Fibroblast of skin of right quadriceps (primary cell): ENCODE measurements around the gene ITPR2.
A peak's percentile ranks its signal among the peaks of the same experiment; 100 is the strongest.

ENCODE experiments used
- DNase-seq: peaks from one replicate; pipeline ENCODE4 v3.0.0-alpha.2; 2013

ITPR2 gene

DNA sequence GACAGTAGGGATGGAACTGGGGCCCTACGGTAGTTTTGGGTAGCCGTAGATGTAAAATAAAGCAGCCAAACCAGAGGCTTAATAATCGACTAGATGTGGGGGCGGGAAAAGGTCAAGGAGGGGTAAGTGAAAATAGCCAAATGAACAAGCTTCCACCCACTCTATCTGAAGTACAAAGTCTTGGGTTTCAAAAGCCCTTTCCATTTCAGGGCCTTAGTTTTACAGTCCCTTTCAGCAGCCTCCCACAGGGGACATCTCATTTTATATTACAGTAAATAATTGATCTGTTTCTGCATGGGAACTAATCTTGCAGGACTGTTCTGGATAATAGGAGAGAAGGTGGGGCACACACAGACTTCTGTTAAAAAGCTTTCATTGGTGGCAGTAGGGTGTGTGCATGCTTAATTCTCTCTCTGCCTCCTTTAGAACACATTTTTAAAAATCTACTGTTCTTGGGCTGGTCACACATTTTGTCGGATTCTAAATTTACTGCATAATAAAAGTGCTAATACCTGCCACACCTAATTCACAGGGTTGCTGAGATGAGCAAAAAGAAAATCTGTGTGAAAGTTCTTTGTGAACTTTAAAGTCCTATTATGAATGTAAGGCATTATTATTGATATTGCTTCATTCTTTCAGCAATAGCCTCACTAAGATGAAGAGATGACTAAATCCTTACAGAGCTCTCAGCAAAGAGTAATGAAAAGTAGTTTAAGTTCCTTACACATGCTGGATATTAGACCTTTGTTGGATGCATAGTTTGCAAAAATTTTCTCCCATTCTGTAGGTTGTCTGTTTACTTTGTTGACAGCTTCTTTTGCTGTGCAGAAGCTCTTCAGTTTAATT is 104.6 kb downstream of the ITPR2 start:
- no peak for DNase-seq

DNA sequence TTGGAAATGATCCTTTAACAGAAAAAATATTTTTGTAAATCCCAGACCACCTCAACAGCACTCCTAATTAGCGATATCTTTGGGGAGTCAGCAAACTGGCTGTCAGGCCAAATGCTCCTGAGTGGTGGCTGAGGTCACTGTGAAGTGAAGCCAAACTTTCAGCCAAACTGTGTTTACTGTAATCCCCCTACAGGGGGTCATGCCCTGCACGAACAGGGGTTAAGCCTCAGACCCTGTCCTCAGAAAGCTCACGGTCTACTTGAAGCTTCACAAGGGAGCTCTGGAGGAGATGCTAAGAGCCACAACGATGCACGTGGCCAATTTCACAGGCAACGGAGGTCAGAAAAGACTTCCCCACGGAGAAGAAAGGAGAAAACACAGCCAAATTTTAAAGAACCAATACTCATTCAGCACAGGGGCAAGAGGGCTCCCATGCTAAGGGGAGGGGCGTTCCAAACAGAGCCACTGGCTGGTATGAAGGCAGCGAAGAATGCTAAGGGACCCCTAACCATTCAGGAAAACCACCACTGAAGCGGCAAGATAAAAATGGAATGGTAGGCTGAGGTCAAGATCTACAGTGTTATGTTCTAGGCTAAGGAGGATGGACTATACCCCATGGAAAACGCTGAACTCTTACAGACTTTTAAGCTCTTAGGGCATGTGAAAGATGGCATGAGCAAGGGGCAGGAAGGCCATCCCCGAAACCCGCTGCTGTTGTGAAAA is 105.4 kb downstream of the ITPR2 start:
- DNase-seq: no peak

DNA sequence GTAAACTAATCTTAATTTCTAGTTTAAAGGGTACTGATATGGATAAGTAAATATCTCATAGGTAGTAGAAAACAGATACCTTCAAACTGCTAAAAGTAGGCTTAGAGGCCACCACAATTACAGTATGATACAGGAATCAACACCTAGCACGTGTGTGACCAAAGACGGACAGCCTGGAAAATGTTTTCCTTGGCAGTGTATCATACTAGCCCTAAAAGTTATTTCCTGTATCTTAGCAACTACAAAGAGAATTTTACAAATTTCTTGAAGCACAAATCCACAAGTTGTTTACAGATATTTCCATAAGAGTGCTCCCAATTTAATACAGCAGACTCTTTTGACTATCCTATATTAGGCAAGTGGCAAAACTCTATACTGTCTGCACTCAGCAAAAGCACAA is 106.0 kb downstream of the ITPR2 start:
- DNase-seq: no peak

DNA sequence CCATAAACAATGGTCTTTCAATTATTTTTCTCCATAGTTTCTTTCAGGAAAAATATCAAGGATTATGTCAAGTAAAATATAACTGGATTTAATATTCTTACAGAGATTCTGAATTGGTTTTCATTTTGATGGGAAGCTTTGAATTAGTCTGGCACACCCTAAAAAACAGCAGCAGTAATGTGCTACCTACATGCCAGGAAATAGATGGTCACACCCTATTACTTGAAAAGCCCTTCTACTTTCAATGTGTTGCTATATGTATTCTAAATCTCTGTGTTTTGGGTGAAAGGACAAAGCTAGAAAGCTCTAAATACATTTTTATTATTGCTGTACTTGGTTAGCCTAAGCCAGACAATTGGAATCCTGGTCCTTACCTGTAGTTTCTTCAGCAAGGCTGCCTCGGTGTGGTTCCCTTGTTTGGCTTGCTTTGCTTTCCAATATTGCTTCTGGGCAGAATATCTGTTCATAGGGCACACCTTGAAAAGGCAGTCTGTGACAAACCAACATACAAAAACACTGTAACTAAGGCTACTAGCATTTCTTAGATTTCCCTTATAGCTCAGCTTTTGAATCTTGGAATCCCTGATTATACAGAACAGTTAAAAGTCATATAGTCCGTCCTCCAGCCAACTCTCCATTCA is 107.6 kb downstream of the ITPR2 start:
- no peak for DNase-seq

DNA sequence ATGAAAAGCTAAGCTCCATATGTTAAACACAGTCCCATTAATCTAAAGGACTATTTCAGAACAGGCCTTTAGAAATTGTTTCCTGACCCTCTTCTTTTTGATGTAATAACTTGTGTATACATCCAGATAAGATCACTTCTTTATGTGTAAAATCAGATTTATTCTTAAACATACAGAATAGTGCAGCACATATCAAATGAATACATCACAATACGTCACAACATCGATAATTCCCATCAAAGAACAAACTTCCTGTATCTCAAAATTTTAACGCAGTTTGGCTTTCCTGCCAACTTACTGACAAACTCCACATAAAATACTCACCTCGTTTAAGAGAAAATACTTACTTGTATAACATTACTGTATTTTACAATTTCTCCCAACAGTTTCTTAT is 108.7 kb downstream of the ITPR2 start:
- DNase-seq: no peak

DNA sequence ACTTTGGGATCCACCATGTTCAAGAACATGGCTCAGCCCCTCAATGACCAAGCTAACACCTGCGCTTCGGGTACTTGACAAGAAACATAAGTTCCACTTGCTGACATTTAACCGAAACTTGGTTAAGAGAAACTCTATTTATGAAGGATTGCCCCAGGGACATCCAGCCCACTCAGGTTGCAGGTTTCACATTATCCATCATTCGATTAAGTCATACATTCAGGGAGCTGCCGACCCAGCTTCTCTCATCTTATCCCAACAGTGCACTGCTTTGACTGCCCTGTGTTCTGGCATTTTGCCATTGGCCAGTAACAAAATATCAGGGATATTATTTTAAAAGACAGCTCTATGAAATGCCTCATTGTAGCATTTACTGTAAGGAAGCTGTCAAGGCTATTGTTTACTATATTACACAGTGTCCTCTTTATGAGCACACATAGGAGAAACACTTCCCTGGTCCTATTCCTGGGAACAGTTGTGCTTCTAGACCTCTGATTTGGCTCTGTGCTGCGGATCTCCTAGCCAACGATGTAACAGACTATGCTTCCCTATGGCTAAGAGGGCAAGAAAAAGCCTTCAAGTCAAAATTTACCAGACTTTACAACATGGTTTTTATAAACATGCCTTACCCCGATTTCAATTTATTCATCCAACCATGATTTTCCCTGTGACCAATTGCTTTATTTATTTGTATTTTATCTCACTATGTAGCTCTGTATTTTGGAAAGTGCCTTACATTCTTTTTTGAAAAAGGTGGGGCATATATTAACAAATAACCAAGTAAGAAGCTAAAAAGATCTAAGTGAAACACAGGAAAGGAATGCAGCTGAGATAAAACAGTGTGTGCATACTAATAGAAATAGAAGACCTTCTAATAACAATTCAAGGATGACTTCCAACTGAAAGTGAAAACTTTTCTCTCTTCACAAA is 109.3 kb downstream of the ITPR2 start:
- peak; percentile 46 for DNase-seq

DNA sequence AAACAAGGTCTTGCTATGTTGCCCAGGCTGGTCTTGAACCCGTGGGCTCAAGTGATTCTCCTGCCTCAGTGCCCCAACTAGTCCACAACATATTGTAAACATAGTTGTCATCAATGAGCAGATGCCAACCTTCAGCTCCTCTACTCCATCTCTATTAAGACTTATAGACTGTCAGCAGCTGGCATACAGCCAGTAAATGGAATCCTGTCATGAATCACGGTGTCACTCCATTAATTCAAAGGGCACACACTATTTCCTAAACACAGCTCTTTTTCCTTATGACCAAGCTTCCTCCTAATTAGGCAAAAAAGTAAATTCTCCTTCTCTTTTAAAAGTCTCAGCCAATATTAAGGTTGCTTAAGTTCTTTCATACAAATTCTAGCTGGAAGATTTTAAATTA is 111.2 kb downstream of the ITPR2 start:
- DNase-seq: peak; percentile 15

DNA sequence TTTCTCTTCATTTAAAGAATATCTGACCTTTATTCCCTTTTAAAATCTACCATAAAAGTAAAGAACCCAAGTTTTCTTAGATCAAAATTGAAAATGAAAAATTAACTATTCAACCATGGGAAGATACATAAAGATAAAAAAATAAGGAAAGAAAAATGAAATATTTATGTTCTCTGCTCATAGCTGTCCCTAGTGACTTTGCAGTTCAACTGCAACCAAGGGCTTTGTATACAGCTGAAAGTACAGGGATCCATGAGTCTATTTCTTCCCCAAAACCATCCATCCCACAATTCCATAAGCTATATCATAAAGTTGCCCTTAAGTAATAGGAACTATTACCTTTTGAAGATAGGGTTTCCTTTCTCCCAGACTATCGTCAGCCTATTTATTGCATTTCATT is 113.1 kb downstream of the ITPR2 start:
- DNase-seq: no peak

DNA sequence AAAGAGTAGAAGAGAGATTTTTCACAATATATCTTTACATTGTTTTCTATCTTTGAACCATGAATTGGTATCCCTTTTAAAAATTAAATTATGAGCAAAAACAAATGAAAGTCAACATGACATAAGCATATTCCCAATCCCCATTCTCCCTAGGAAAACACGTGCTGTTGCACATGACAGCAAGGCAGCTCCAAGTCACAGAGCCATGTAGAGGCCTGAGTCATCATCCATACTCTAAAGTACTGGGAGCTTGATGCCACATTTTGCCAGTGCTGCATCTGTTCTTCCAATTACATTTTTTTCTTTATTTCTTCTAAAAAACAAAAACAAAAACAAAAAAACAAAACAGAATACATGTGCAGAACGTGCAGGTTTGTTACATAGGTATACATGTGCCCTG is 115.2 kb downstream of the ITPR2 start:
- DNase-seq: no peak

DNA sequence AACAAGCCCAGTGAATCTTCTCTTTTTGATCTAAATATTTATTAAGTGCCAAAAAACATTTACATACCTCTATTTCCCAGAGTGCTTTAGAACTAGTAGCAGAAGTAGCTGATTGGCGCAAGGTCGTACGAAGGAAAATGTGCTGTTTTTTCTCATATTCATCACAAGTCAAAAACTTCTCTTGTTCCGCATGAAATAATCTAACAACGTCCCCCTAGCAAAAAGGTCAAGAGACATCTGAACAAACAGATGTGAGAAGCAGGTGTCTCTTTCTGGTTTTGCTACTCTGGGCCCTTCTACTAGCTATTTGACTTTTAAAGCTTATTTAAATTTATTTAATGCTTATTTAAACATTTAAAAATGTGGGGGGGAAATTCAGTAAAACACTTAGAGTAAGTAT is 117.8 kb downstream of the ITPR2 start:
- no peak for DNase-seq

DNA sequence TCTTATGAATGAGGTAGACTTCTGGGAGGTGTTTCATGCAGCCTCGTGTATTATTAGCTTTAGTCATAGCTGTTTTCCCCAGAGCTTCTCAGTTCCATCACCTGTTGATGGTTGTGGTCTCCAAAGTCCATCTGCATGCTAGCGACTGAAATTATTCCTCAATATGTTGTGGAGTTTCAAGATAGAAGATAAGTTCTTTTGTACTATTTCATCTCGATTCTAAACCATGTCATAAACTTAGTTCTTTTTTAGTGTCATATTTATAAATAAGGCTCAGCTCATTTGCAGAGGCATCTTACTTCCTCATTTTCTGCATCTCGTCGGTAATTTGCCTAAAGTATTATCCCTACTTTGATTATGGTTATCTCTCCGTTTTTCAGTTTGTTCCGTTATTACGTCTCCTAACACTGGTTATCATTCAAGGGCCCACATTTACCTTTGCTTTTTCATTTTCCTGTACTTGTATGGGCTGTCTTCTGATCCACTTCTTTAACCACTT is 119.1 kb downstream of the ITPR2 start:
- DNase-seq: no peak

DNA sequence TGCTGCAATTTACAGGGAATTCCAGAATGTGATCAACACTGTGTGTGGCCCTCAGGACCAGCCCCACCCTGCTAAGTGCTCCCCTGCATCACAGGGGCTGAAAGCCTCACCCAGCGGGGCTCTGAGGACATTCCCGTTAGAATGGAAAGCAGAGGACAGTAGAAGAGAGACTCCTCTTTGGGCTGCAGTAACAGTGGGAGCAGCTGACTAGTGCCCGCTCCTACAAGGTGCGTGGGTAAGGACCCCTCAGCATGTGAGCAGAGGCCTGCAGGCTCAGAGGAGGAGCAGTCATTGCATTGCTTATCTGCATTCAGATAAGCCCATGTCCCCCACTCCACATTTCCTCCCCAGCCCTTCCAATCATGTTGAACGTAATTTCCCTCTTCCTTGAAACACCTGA is 120.1 kb downstream of the ITPR2 start:
- DNase-seq: no peak

DNA sequence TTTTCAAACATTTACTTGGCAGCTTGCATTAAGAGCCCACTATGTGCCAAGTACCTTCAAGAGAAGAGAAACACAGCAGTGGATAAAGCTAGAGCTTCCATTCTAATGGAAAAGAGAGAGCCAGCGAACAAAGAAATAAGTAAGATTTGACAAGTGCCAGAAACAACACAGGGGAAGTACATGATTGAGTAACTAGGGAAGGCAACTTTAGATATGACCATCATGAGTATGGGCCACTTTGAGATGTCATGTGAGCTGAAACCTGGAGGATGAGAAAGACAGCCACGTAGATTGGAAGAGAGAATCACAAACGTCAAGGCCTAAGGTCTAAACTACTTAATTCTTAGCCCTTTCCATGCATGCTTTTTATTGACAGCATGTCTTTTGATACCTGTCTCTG is 121.4 kb downstream of the ITPR2 start:
- no peak for DNase-seq

DNA sequence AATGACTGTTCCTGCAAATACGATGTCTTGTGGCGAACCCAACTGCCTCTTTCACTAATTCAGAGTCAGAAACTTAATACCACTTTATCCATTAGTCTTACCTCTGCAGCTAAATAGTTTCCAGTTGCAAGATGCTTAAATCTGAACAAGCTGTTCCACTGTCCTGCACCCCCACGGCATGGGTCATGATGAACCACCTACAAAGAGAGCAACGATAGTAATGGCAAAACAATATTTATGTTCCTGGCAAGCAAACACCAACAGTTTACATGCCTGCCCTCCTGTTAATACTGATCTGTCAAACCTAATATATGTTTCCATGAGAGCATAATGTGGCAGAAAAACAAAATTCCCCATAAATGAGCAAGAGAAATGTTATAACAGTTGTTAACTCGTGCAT is 121.9 kb downstream of the ITPR2 start:
- no peak for DNase-seq

DNA sequence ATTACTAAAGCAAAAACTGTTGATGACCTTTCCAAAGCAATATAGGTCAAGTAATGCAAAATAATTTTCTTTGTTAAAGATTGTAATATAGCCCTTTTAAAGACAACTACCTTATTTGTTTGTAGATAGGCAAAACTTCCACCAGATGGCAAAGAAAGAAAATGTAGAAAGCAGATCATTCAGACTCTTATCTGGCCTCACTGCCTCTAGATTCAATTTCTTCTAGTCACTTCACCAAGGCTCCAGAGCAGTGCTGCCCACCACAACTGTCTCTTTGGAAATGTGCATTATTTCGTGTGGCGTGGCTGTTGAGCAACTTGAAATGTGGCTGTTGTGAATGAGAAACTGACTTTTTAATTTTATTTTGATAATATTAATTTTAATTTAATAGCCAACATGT is 127.1 kb downstream of the ITPR2 start:
- DNase-seq: no peak

DNA sequence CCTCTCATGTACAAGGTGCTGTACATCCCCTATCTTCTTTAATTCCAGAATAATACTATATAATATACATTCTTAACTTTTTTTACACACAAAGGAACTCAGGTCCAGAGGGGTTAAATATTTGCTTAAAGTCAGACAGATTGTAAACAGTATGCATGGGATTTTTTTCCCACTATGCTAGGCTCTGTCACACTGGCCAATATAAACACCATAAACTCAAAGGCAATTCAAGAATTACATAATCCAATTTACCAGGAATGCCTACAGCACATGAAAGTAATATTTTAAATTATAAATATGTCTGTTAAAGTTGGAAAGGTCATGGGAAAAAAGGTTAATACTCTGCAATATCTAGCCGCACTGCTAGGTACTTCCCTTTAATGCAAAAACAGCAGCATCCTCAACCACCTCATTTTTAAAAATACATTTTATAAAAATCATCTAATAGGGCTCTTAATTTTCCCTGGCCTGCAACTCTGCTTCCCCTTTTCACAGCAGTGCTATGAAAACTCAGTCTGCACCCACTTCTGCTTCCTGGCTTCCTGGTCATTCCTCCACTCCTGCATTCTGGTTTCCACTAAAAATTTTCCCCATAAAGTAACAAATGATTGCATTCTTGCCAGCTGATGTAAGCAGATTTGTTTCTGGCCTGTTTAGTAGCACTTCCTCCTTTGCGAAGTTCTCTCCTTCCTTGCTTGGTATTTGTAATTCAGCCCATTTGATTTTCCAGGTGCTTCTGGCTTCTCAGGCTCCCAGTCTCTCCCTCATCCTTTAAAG is 128.1 kb downstream of the ITPR2 start:
- DNase-seq: peak; percentile 34

DNA sequence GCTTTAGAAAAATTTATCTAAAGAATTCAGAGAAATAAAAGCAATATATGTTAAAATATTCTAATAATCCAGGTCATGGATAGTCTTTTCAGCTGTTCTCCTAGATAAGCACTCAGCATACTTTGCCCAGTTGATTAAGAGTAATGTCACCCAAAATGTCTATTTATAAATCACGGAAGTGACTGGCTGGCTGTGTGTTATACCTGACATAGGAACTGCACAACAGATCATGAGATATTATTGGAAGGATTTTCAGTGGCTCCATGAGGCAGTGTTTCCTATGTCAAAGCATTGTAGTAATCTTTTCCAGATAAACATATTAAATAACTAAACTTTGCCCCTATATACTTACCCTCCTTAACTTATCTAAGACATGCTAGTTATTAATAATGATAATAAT is 128.8 kb downstream of the ITPR2 start:
- no peak for DNase-seq

DNA sequence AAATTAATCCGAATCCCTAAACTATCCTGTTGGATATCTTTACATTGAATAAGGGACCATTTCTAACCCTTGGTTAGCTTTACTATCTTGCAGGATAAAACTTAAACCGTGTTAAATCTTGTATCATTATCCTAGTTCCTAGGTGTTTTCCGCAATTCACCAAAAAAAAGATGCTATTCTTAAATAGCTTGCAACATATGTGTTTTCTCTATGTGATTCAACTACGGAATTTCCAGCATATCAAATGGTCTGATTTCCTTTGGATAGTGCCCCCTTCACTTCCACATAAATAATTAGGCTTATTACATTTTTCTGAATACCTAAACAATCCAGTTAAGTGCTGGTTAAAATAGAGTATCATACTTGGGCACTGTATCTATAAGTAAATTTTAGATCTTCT is 130.3 kb downstream of the ITPR2 start:
- no peak for DNase-seq

DNA sequence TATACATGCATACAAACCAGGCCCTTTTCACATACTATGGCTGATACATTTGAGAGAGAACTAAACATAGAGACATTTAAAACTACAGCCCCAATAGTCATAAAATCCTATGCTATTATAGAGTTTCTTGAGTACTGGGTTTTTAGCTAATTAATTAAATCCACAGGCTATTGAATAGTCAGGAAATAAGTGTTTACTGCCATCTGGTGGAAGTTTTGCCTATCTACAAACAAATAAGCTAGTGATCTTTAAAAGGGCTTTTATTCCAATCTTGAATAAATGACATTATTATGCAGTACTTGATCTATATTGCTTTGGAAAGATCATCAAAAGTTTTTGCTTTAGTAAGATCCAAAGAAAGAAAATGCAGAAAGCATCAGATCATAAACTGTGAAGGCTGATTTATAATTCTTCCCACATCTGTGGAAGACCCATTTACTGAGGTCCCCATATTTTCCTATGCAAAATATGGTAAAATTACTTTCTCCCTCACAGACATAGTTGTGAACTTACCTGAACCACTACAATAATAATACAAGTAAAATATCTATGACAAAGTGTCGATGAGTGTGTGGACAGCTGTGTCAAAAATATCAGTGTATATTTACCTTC is 131.3 kb downstream of the ITPR2 start:
- peak; percentile 61 for DNase-seq

DNA sequence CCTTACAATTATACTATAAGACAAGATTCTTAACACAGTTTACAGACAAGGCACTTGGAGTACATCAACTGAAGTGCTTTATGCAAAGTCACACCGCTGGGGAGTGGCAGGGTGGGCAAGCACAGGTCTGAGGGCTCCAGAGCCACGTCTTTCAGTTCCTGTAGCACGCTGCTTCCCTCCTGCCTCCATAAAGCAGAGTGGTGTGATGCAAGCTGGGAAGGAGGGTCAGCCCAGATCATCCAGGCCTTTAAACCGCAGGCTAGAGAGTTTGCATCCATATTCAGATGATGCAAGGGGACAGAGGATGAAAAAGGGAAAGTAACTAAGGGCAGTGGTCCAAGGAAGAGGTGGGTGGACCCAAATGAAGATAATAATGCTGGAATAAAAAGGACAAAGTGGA is 132.6 kb downstream of the ITPR2 start:
- DNase-seq: no peak

DNA sequence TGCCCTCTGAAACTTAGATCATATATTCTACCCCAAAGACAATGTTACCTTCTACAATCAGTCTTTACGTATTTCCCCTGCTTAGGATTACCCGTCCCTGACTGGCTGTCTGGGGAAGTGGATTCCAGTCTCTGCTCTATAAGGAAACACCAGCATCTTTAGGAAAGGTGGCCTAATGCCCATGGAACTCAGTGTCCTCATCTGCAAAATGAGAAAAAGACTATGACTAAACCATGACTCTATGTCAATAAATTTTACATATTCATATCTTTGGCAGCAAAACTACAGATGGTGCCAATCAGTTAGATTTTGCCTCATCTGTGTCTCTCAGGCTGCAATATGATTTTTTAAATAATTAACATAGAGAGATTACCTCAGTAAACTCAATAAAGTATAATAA is 133.8 kb downstream of the ITPR2 start:
- peak; percentile 36 for DNase-seq
